ENCODE results near the gene EIF3B.

EIF3B gene

DNA sequence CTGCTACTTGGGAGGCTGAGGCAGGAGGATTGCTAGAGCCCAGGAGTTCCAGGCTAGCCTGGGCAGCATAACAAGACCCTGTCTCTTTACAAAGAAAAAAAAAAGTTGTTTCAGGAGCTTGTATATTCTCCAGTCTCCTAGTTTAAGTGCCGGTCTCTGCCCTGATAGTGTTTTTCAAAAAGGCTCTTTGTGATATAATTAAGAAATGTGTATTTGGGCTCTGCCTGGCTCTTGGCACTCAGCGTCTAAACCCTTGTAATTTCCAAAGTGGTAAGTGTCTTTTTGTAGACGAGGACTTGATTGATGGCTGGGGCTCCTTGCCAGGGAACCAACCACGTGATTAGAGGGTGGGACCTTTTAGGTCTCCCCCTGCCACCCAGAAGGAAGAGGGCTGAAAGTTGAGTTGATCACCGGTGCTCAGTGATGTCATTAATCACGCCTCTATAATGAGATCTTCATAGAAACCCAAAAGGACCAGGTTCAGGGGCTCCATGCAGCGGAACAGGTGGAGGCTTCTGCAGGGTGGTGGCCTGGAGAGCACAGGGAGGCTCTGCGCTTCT is 4.4 kb downstream of the EIF3B start:
- Histone ChIP-seq H3K79me2 (ENCODE audit: low read length) (peaks cover 76% of the 10 kb centered on the region), H3K9me3 (ENCODE audit: insufficient read depth, low read length) (no peaks in the 10 kb centered on the region), H3K27ac (ENCODE audit: low read length) (no peak overlapping the region), H4K20me1 (ENCODE audit: insufficient read depth, low read length) (peaks cover 47% of the 10 kb centered on the region), H2AFZ (ENCODE audit: low read depth, low read length) (no peak overlapping the region), H3K36me3 (replicated peaks; ENCODE audit: low read depth, low read length) (peaks cover 43% of the 10 kb centered on the region), H3K9ac (ENCODE audit: low read length) (no peak overlapping the region), H3K27me3 (ENCODE audit: low read depth, low read length) (no peaks in the 10 kb centered on the region), H3K4me3 (ENCODE audit: low read length) (no peak overlapping the region), H3K4me2 (ENCODE audit: low read length) (no peak overlapping the region), H3K4me1 (ENCODE audit: low read length) (peaks cover 8% of the 10 kb centered on the region; the same call in 1 of the 2 replicates)
- no peak for TF ChIP-seq EZH2phosphoT487 (IDR thresholded peaks at IDR 0.05; ENCODE audit: low read depth)
- TF ChIP-seq, protein P1, sequence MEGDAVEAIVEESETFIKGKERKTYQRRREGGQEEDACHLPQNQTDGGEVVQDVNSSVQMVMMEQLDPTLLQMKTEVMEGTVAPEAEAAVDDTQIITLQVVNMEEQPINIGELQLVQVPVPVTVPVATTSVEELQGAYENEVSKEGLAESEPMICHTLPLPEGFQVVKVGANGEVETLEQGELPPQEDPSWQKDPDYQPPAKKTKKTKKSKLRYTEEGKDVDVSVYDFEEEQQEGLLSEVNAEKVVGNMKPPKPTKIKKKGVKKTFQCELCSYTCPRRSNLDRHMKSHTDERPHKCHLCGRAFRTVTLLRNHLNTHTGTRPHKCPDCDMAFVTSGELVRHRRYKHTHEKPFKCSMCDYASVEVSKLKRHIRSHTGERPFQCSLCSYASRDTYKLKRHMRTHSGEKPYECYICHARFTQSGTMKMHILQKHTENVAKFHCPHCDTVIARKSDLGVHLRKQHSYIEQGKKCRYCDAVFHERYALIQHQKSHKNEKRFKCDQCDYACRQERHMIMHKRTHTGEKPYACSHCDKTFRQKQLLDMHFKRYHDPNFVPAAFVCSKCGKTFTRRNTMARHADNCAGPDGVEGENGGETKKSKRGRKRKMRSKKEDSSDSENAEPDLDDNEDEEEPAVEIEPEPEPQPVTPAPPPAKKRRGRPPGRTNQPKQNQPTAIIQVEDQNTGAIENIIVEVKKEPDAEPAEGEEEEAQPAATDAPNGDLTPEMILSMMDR (IDR thresholded peaks at IDR 0.05; ENCODE audit: low read depth, low read length) = no peak

DNA sequence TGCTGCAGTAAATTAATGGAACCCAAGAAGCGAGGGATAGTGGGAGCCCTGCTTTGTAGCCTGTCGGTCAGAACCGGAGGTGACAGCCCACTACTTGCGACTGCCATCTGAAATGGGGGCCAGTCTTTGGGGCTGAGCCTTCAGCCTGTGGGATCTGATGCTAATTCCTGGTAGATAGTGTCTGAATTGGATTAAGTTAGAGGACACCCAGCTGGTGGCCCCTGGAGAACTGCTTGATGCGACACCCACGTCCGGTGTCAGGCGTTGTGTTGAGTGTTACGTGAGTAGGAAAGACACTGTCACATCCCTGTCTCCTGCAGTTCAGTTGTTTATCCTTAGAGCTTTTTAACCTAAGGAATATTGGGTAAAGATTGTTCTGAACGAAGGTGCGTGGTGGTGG is 5.0 kb downstream of the EIF3B start:
- H3K79me2 ChIP-seq (ENCODE audit: low read length) = peaks cover 75% of the 10 kb centered on the region
- no peaks in the 10 kb centered on the region for H3K9me3 ChIP-seq (ENCODE audit: insufficient read depth, low read length)
- H3K27ac ChIP-seq (ENCODE audit: low read length) = no peak overlapping the region
- no peak for TF ChIP-seq EZH2phosphoT487 (IDR thresholded peaks at IDR 0.05; ENCODE audit: low read depth)
- TF ChIP-seq, protein P1 (IDR thresholded peaks at IDR 0.05; ENCODE audit: low read depth, low read length) = no peak
- no peaks in the 10 kb centered on the region for H3K27me3 ChIP-seq (ENCODE audit: low read depth, low read length)
- no peak overlapping the region for H2AFZ ChIP-seq (ENCODE audit: low read depth, low read length)
- no peak overlapping the region for H3K4me3 ChIP-seq (ENCODE audit: low read length)
- peaks cover 47% of the 10 kb centered on the region for H4K20me1 ChIP-seq (ENCODE audit: insufficient read depth, low read length)
- H3K9ac ChIP-seq (ENCODE audit: low read length) = no peak overlapping the region
- no peak overlapping the region for H3K4me2 ChIP-seq (ENCODE audit: low read length)
- peaks cover 48% of the 10 kb centered on the region for H3K36me3 ChIP-seq (replicated peaks; ENCODE audit: low read depth, low read length)
- H3K4me1 ChIP-seq (ENCODE audit: low read length) = peaks cover 8% of the 10 kb centered on the region; the same call in 1 of the 2 replicates

DNA sequence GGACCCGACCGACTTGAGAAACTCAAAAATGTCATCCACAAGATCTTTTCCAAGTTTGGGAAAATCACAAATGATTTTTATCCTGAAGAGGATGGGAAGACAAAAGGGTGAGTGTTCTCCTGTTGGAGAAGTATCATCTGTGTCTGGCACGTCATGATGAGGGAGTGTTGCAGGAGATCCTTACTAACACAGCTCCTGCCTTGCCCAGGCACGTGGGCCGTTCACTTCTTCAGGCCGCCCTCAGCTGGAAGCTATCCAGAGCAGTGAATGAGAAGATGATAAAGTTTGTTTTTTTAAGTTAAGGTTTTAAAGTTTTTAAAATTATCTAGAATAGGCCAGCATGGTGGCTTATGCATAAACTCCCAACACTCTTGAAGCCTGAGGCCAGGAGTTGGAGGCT is 6.2 kb downstream of the EIF3B start:
- Histone ChIP-seq H3K27me3 (ENCODE audit: low read depth, low read length) (no peaks in the 10 kb centered on the region), H3K79me2 (ENCODE audit: low read length) (peaks cover 63% of the 10 kb centered on the region), H3K27ac (ENCODE audit: low read length) (no peak overlapping the region), H3K9me3 (ENCODE audit: insufficient read depth, low read length) (no peaks in the 10 kb centered on the region), H3K9ac (ENCODE audit: low read length) (no peak overlapping the region), H3K36me3 (replicated peaks; ENCODE audit: low read depth, low read length) (peaks cover 49% of the 10 kb centered on the region), H3K4me1 (ENCODE audit: low read length) (peaks cover 8% of the 10 kb centered on the region; the same call in 1 of the 2 replicates), H2AFZ (ENCODE audit: low read depth, low read length) (no peak overlapping the region), H3K4me2 (ENCODE audit: low read length) (no peak overlapping the region), H4K20me1 (ENCODE audit: insufficient read depth, low read length) (peaks cover 41% of the 10 kb centered on the region), H3K4me3 (ENCODE audit: low read length) (no peak overlapping the region)
- TF ChIP-seq, protein P1 (IDR thresholded peaks at IDR 0.05; ENCODE audit: low read depth, low read length) = no peak
- no peak for TF ChIP-seq EZH2phosphoT487 (IDR thresholded peaks at IDR 0.05; ENCODE audit: low read depth)

DNA sequence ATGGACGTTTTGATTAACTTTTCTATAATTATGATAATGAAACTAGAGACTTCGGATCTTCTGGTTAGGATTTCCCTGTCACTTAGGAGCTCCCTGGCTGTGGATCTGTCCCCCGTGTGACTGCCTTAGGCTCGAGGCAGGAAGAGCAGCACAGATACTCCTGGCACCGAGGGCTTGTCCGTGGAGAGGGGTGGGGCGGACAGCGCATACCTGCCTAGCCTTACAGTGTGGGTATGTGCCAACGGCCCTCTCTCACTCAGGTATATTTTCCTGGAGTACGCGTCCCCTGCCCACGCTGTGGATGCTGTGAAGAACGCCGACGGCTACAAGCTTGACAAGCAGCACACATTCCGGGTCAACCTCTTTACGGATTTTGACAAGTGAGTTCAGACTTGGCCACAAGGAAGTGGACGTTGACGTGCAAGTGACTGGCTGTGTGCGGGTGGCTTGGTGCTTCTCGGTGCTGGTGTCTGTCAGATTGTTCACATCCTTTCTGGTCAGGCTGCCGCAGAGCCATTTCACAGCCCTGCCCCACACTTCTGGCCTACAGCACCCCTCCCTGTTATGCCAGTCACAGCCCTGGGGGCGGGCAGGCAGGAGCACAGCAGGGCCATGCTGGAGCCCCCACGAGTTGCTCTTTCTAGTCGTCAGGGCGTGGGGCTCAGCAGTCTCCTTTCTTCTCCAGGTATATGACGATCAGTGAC is 7.9 kb downstream of the EIF3B start:
- Histone ChIP-seq H3K4me2 (ENCODE audit: low read length) (no peak overlapping the region), H3K79me2 (ENCODE audit: low read length) (peaks cover 46% of the 10 kb centered on the region), H3K4me1 (ENCODE audit: low read length) (no peaks in the 10 kb centered on the region), H3K27ac (ENCODE audit: low read length) (no peak overlapping the region), H4K20me1 (ENCODE audit: insufficient read depth, low read length) (peaks cover 27% of the 10 kb centered on the region), H3K27me3 (ENCODE audit: low read depth, low read length) (no peaks in the 10 kb centered on the region), H3K9ac (ENCODE audit: low read length) (no peak overlapping the region), H3K36me3 (replicated peaks; ENCODE audit: low read depth, low read length) (peaks cover 47% of the 10 kb centered on the region), H2AFZ (ENCODE audit: low read depth, low read length) (no peak overlapping the region), H3K4me3 (ENCODE audit: low read length) (no peak overlapping the region), H3K9me3 (ENCODE audit: insufficient read depth, low read length) (no peaks in the 10 kb centered on the region)
- TF ChIP-seq EZH2phosphoT487 (IDR thresholded peaks at IDR 0.05; ENCODE audit: low read depth) = no peak
- TF ChIP-seq, protein P1 (IDR thresholded peaks at IDR 0.05; ENCODE audit: low read depth, low read length) = no peak
